ENCODE measurements around the gene ADGRA3.

ADGRA3 gene

GRCh38 chr4:22428441-22428840 is 87.4 kb downstream of the ADGRA3 start:
- TF ChIP-seq, protein P1, sequence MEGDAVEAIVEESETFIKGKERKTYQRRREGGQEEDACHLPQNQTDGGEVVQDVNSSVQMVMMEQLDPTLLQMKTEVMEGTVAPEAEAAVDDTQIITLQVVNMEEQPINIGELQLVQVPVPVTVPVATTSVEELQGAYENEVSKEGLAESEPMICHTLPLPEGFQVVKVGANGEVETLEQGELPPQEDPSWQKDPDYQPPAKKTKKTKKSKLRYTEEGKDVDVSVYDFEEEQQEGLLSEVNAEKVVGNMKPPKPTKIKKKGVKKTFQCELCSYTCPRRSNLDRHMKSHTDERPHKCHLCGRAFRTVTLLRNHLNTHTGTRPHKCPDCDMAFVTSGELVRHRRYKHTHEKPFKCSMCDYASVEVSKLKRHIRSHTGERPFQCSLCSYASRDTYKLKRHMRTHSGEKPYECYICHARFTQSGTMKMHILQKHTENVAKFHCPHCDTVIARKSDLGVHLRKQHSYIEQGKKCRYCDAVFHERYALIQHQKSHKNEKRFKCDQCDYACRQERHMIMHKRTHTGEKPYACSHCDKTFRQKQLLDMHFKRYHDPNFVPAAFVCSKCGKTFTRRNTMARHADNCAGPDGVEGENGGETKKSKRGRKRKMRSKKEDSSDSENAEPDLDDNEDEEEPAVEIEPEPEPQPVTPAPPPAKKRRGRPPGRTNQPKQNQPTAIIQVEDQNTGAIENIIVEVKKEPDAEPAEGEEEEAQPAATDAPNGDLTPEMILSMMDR (IDR thresholded peaks at IDR 0.05; ENCODE audit: extremely low read depth, missing control alignments): no peak

GRCh38 chr4:22427675-22428074 is 88.2 kb downstream of the ADGRA3 start:
- DNase-seq (ENCODE audit: low spot score): no peak
- TF ChIP-seq, protein P1 (IDR thresholded peaks at IDR 0.05; ENCODE audit: extremely low read depth, missing control alignments): no peak

More at GRCh38 chr4:22428441-22428840, 87.4 kb downstream of the ADGRA3 start:
- no peak for DNase-seq (ENCODE audit: low spot score)

GRCh38 chr4:22420291-22420690 is 95.6 kb downstream of the ADGRA3 start:
- TF ChIP-seq, protein P1 (IDR thresholded peaks at IDR 0.05; ENCODE audit: extremely low read depth, missing control alignments): no peak
- DNase-seq (ENCODE audit: low spot score): no peak

DNA sequence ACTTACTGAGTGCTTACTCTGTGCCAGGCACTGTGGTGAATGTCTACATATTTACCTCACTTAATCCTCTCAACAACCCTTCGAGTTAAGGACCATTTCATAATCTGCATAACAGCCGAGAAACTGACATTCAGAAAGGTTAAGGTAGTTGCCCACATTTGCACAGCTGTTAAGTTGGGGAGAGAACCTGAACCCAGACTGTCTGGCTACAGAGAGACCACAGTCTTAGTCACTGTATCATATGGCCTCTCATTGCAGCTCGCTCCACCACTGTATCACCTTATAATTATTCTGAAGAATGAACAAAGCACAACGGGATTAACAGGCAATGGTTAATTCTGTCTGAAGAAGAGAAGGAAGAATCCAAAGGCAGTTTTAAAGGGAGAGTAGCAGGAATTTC is 98.5 kb downstream of the ADGRA3 start:
- TF ChIP-seq, protein P1 (IDR thresholded peaks at IDR 0.05; ENCODE audit: extremely low read depth, missing control alignments): no peak
- no peak for DNase-seq (ENCODE audit: low spot score)

GRCh38 chr4:22416403-22416802 is 99.5 kb downstream of the ADGRA3 start:
- no peak for DNase-seq (ENCODE audit: low spot score)
- TF ChIP-seq, protein P1 (IDR thresholded peaks at IDR 0.05; ENCODE audit: extremely low read depth, missing control alignments): no peak

- TF ChIP-seq, protein P1 (IDR thresholded peaks at IDR 0.05; ENCODE audit: extremely low read depth, missing control alignments): no peak
- DNase-seq (ENCODE audit: low spot score): no peak
These were observed 101.0 kb downstream of the ADGRA3 start for GRCh38 chr4:22414833-22415232.

- TF ChIP-seq, protein P1 (IDR thresholded peaks at IDR 0.05; ENCODE audit: extremely low read depth, missing control alignments): no peak
- no peak for DNase-seq (ENCODE audit: low spot score)
These were observed 102.4 kb downstream of the ADGRA3 start for GRCh38 chr4:22413471-22413870.
